NT2/D1 (cell line): Measurements from ENCODE around the gene HMX1.

Source experiments
- SUZ12 ChIP-seq: IDR thresholded peaks from 2 replicates; pipeline ENCODE4 v1.6.1; 2011; ENCODE audit not compliant: insufficient read length, insufficient read depth; ENCODE audit errors: extremely low read depth
- ZNF274 ChIP-seq: IDR thresholded peaks from 2 replicates; pipeline ENCODE4 v1.6.1; 2011; ENCODE audit warnings: mild to moderate bottlenecking, low read depth, low read length

GRCh38 chr4:8838961-8839431 lies 32.6 kb downstream of the HMX1 start:
- TF ChIP-seq SUZ12 (no peak), ZNF274 (no peak)
